ENCODE measurements around the gene HEPACAM. TPM values are rescaled to one million over a fixed set of nuclear protein-coding genes. Genes with fewer than 3 reads are reported as not detected.

HEPACAM gene
- total RNA-seq, 1 donor = under 0.01 TPM

DNA sequence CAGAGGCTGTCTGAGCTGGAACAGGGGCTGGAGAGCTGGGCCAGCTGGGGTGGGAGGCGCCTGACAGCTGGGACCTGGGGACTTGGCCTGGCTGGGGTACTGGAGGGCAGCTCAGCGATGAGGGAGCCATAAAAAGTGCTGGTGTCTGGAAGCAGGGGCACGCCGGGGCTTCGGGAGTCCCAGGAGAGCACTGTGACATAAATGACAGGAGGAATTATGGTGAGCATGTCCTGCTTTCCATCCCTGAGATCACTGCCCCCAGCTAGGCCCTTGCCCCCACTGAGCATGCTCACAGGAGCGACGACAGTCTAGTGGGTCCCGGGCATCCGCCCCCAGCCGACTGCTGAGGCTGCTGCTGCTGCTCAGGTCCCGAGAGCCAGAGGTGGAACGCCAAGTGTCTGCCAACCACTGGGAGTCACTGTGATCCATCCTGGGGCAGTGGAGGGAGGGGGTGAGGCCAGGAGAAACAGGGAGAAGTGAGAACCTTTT, 44.4 kb downstream of the HEPACAM start:
- peak; percentile 11 for TF ChIP-seq CTCF (IDR thresholded peaks at IDR 0.05; ENCODE audit: extremely low read depth, low read depth, low read length)
- DNase-seq (ENCODE audit: insufficient read length, low spot score, missing footprints) = peak; percentile 54
- Histone ChIP-seq H3K27ac (ENCODE audit: low read depth, low read length) (no peak overlapping the region), H2AFZ (ENCODE audit: low read length) (peak overlapping the region; percentile 7), H4K20me1 (ENCODE audit: insufficient read depth, low read length) (no peaks in the 10 kb centered on the region), H3K4me2 (ENCODE audit: insufficient read depth, low read length) (no peak overlapping the region), H3K4me1 (ENCODE audit: insufficient read depth, low read length) (peaks cover 3% of the 10 kb centered on the region), H3K4me3 (ENCODE audit: insufficient read depth, low read length) (no peak overlapping the region), H3K79me2 (ENCODE audit: insufficient read depth, low read length) (no peaks in the 10 kb centered on the region), H3K27me3 (ENCODE audit: insufficient read depth, low read length) (no peaks in the 10 kb centered on the region), H3K36me3 (ENCODE audit: insufficient read depth, low read length) (no peaks in the 10 kb centered on the region), H3K9me3 (ENCODE audit: low read depth, low read length) (no peaks in the 10 kb centered on the region)

- Histone ChIP-seq H3K79me2 (ENCODE audit: insufficient read depth, low read length) (no peaks in the 10 kb centered on the region), H3K36me3 (ENCODE audit: insufficient read depth, low read length) (no peaks in the 10 kb centered on the region), H3K27ac (ENCODE audit: low read depth, low read length) (no peak overlapping the region), H3K4me2 (ENCODE audit: insufficient read depth, low read length) (no peak overlapping the region), H3K27me3 (ENCODE audit: insufficient read depth, low read length) (no peaks in the 10 kb centered on the region), H3K9me3 (ENCODE audit: low read depth, low read length) (no peaks in the 10 kb centered on the region), H2AFZ (ENCODE audit: low read length) (no peak overlapping the region), H3K4me3 (ENCODE audit: insufficient read depth, low read length) (no peak overlapping the region), H4K20me1 (ENCODE audit: insufficient read depth, low read length) (no peaks in the 10 kb centered on the region), H3K4me1 (ENCODE audit: insufficient read depth, low read length) (peaks cover 3% of the 10 kb centered on the region)
- DNase-seq (ENCODE audit: insufficient read length, low spot score, missing footprints) = peak; percentile 63
- no peak for TF ChIP-seq CTCF (IDR thresholded peaks at IDR 0.05; ENCODE audit: extremely low read depth, low read depth, low read length)
Observed at GRCh38 chr11:124890683-124891372, 45.0 kb downstream of the HEPACAM start.

GRCh38 chr11:124890151-124890550, 45.7 kb downstream of the HEPACAM start:
- H4K20me1 ChIP-seq (ENCODE audit: insufficient read depth, low read length) = no peaks in the 10 kb centered on the region
- H3K27me3 ChIP-seq (ENCODE audit: insufficient read depth, low read length) = no peaks in the 10 kb centered on the region
- H3K4me3 ChIP-seq (ENCODE audit: insufficient read depth, low read length) = no peak overlapping the region
- H2AFZ ChIP-seq (ENCODE audit: low read length) = no peak overlapping the region
- H3K79me2 ChIP-seq (ENCODE audit: insufficient read depth, low read length) = no peaks in the 10 kb centered on the region
- DNase-seq (ENCODE audit: insufficient read length, low spot score, missing footprints) = no peak
- H3K27ac ChIP-seq (ENCODE audit: low read depth, low read length) = no peak overlapping the region
- no peaks in the 10 kb centered on the region for H3K36me3 ChIP-seq (ENCODE audit: insufficient read depth, low read length)
- no peaks in the 10 kb centered on the region for H3K9me3 ChIP-seq (ENCODE audit: low read depth, low read length)
- H3K4me2 ChIP-seq (ENCODE audit: insufficient read depth, low read length) = no peak overlapping the region
- peaks cover 3% of the 10 kb centered on the region for H3K4me1 ChIP-seq (ENCODE audit: insufficient read depth, low read length)
- no peak for TF ChIP-seq CTCF (IDR thresholded peaks at IDR 0.05; ENCODE audit: extremely low read depth, low read depth, low read length)

DNA sequence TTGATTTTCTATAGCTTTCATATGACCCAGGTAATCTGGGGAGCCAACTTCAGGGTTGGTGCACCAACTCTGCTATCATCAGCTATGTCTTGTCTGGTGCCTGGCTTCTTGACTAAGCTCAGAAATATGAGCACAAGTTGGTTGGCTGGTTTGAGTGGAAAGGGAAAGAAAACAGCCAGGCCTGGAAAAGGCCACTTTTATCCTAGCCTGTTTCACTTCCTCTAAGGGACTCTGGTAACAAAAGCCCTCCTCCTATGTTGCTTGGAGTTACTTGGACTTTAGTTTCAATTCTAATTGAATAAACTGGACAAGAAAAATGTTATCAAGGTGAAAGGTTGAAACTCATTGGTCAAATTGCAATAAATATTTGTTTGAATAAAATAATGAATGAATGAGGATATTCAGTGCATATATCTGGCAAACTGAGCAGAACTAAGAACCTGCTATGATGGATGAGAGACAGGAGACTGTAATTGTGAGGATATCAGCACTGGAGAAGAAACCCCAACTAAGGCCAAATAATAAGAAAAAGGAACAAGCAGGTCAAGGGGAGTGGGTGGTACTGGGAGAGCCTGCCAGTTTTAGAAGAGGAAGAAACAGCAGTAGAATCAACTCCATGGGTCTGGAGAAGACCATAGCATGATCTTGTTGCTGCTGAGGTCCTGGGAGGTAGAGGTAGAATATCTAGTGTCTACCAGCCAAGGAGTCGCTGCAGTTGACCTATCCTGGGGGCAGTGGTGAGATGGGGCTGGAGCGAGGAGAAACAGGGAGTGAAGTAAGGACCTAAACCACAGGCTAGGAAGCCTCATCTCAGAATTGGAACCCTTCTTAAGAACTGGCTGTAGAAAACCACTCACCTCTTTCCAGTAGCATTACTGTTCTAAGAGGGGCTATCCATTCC, 46.4 kb downstream of the HEPACAM start:
- H3K9me3 ChIP-seq (ENCODE audit: low read depth, low read length) = no peaks in the 10 kb centered on the region
- no peak overlapping the region for H3K27ac ChIP-seq (ENCODE audit: low read depth, low read length)
- no peak overlapping the region for H3K4me3 ChIP-seq (ENCODE audit: insufficient read depth, low read length)
- no peaks in the 10 kb centered on the region for H4K20me1 ChIP-seq (ENCODE audit: insufficient read depth, low read length)
- no peak for TF ChIP-seq CTCF (IDR thresholded peaks at IDR 0.05; ENCODE audit: extremely low read depth, low read depth, low read length)
- peak; percentile 30 for DNase-seq (ENCODE audit: insufficient read length, low spot score, missing footprints)
- H3K4me1 ChIP-seq (ENCODE audit: insufficient read depth, low read length) = peaks cover under 1% of the 10 kb centered on the region
- H3K79me2 ChIP-seq (ENCODE audit: insufficient read depth, low read length) = no peaks in the 10 kb centered on the region
- no peaks in the 10 kb centered on the region for H3K27me3 ChIP-seq (ENCODE audit: insufficient read depth, low read length)
- no peaks in the 10 kb centered on the region for H3K36me3 ChIP-seq (ENCODE audit: insufficient read depth, low read length)
- H3K4me2 ChIP-seq (ENCODE audit: insufficient read depth, low read length) = no peak overlapping the region
- no peak overlapping the region for H2AFZ ChIP-seq (ENCODE audit: low read length)

Measured in osteoblast (primary cell).